ENCODE results near the gene TERF2IP. TPM values are rescaled to one million over a fixed set of nuclear protein-coding genes. Genes with fewer than 3 reads are reported as not detected.

TERF2IP gene
- total RNA-seq, 1 donor from 2014 or later = 34.9 TPM

DNA sequence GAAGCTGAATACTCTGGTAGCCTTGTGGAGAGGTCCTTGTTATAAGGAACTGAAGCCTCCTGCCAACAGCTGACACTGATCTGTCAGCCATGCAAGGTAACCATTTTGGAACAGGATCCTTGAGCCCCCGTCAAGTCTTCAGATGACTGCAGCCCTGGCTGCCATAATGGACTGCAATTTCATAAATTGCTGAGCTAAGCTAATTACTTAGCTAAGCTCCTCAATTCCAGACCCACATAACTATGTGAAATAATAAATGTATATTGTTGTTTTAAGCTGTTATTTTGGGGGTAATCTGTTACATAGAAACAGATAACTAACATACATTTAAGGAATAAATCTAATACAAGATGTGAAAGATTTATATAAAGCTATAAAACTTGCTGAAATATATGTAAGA, 41.1 kb upstream of the TERF2IP start:
- H3K27ac ChIP-seq = no peak overlapping the region
- H3K36me3 ChIP-seq = peaks cover 21% of the 10 kb centered on the region
- Mint-ChIP-seq H3K27ac (no peak overlapping the region), H3K4me1 (no peaks in the 10 kb centered on the region), H3K36me3 (peaks cover 33% of the 10 kb centered on the region), H3K27me3 (ENCODE audit: insufficient read depth, low read depth) (no peaks in the 10 kb centered on the region), H3K4me3 (no peak overlapping the region), H3K9me3 (peaks cover 2% of the 10 kb centered on the region)
- TF ChIP-seq EZH2 (IDR thresholded peaks at IDR 0.05) (no peak), EZH2phosphoT487 (IDR thresholded peaks at IDR 0.05) (no peak)
- TF ChIP-seq, protein P1, sequence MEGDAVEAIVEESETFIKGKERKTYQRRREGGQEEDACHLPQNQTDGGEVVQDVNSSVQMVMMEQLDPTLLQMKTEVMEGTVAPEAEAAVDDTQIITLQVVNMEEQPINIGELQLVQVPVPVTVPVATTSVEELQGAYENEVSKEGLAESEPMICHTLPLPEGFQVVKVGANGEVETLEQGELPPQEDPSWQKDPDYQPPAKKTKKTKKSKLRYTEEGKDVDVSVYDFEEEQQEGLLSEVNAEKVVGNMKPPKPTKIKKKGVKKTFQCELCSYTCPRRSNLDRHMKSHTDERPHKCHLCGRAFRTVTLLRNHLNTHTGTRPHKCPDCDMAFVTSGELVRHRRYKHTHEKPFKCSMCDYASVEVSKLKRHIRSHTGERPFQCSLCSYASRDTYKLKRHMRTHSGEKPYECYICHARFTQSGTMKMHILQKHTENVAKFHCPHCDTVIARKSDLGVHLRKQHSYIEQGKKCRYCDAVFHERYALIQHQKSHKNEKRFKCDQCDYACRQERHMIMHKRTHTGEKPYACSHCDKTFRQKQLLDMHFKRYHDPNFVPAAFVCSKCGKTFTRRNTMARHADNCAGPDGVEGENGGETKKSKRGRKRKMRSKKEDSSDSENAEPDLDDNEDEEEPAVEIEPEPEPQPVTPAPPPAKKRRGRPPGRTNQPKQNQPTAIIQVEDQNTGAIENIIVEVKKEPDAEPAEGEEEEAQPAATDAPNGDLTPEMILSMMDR (IDR thresholded peaks at IDR 0.05) = no peak
- H4K20me1 ChIP-seq (ENCODE audit: low read depth) = no peaks in the 10 kb centered on the region
- no peak overlapping the region for H3K9ac ChIP-seq
- no peak overlapping the region for H3K4me2 ChIP-seq
- H3F3A ChIP-seq (ENCODE audit: low read depth) = no peaks in the 10 kb centered on the region
- DNase-seq (ENCODE audit: low spot score) = no peak
- H2AFZ ChIP-seq (replicated peaks) = no peak overlapping the region
- no peaks in the 10 kb centered on the region for H3K79me2 ChIP-seq (ENCODE audit: low read depth)
- H3K9me3 ChIP-seq (ENCODE audit: low read depth) = no peaks in the 10 kb centered on the region
- no peaks in the 10 kb centered on the region for H3K27me3 ChIP-seq
- no peaks in the 10 kb centered on the region for H3K4me1 ChIP-seq
- no peak overlapping the region for H3K4me3 ChIP-seq

DNA sequence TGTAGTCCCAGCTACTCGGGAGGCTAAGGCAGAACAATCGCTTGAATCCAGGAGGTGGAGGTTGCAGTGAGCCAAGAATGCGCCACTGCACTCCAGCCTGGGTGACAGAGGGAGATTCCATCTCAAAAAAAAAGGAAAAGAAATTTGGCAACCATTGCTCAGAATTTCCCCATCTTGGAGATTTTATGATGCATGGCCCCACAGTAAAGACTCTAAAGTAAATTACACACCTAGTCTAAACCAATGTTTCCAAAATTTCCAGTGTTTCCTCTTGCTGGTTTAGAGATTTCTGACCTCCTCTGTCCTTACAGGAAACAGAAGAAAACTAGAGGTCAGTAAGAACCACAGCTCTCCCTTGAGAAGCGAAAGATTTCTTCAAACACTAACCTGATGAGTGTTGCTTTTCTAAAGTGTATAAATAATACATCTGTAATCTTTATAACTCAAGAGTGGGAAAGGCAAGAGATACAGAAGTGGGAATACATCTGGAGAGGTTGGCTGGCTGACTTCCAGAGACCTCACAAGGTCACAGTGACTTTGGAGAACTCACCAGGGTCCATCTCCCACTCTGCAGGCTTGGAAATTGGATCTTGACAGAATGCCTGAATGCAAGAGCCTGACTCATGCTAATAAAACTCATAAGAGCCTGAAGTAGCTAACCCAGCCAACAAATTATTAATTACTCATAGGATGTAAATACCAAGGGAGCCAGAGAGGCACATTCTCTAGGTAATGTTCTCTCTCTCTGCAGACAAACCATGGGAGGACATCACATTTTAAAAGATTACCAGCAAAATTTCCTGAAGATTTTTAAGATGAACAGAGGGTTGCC, 33.3 kb upstream of the TERF2IP start:
- no peaks in the 10 kb centered on the region for H3K9me3 Mint-ChIP-seq
- peaks cover 24% of the 10 kb centered on the region for H3K36me3 Mint-ChIP-seq
- H3K27ac ChIP-seq = no peak overlapping the region
- no peak overlapping the region for H3K27ac Mint-ChIP-seq
- no peaks in the 10 kb centered on the region for H3K79me2 ChIP-seq (ENCODE audit: low read depth)
- no peaks in the 10 kb centered on the region for H3K4me1 ChIP-seq
- H3K27me3 ChIP-seq = no peaks in the 10 kb centered on the region
- H3K9ac ChIP-seq = no peak overlapping the region
- H3K4me1 Mint-ChIP-seq = no peaks in the 10 kb centered on the region
- DNase-seq (ENCODE audit: low spot score) = no peak
- H4K20me1 ChIP-seq (ENCODE audit: low read depth) = no peaks in the 10 kb centered on the region
- no peaks in the 10 kb centered on the region for H3K36me3 ChIP-seq
- TF ChIP-seq EZH2 (IDR thresholded peaks at IDR 0.05) = no peak
- TF ChIP-seq, protein P1 (IDR thresholded peaks at IDR 0.05) = no peak
- no peak for TF ChIP-seq EZH2phosphoT487 (IDR thresholded peaks at IDR 0.05)
- no peaks in the 10 kb centered on the region for H3K27me3 Mint-ChIP-seq (ENCODE audit: insufficient read depth, low read depth)
- no peak overlapping the region for H2AFZ ChIP-seq (replicated peaks)
- no peak overlapping the region for H3K4me2 ChIP-seq
- no peak overlapping the region for H3K4me3 ChIP-seq
- H3K4me3 Mint-ChIP-seq = no peak overlapping the region
- H3K9me3 ChIP-seq (ENCODE audit: low read depth) = no peaks in the 10 kb centered on the region
- H3F3A ChIP-seq (ENCODE audit: low read depth) = no peaks in the 10 kb centered on the region

DNA sequence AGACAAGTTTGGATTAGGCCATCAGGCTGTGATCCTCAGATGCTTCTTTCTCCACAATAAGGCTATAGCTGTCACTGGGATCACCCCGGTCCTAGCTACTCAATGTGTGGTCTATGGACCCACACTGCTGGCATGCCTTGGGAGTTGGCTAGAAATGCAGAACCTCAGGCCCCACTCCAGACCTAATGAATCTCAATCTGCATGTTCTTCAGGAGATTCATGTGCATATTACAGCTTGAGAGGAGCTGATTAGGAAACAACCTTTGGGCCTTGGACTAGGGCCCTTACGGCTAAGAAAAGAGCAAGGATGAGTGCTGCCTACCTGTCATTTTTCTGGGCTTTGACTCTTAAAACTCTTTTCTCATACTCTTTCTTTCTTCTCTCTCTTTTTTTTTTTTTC, 32.0 kb upstream of the TERF2IP start:
- no peak overlapping the region for H3K4me3 ChIP-seq
- H3F3A ChIP-seq (ENCODE audit: low read depth) = no peaks in the 10 kb centered on the region
- no peak overlapping the region for H2AFZ ChIP-seq (replicated peaks)
- peaks cover 28% of the 10 kb centered on the region for H3K36me3 Mint-ChIP-seq
- no peak for DNase-seq (ENCODE audit: low spot score)
- H3K36me3 ChIP-seq = no peaks in the 10 kb centered on the region
- H3K27ac Mint-ChIP-seq = no peak overlapping the region
- no peaks in the 10 kb centered on the region for H3K79me2 ChIP-seq (ENCODE audit: low read depth)
- TF ChIP-seq, protein P1 (IDR thresholded peaks at IDR 0.05) = no peak
- TF ChIP-seq EZH2phosphoT487 (IDR thresholded peaks at IDR 0.05) (no peak), EZH2 (IDR thresholded peaks at IDR 0.05) (no peak)
- no peaks in the 10 kb centered on the region for H3K27me3 Mint-ChIP-seq (ENCODE audit: insufficient read depth, low read depth)
- no peaks in the 10 kb centered on the region for H3K9me3 ChIP-seq (ENCODE audit: low read depth)
- H3K4me3 Mint-ChIP-seq = no peak overlapping the region
- H3K27ac ChIP-seq = no peak overlapping the region
- H3K9ac ChIP-seq = no peak overlapping the region
- H3K9me3 Mint-ChIP-seq = no peaks in the 10 kb centered on the region
- no peaks in the 10 kb centered on the region for H4K20me1 ChIP-seq (ENCODE audit: low read depth)
- H3K4me1 ChIP-seq = no peaks in the 10 kb centered on the region
- no peaks in the 10 kb centered on the region for H3K27me3 ChIP-seq
- H3K4me2 ChIP-seq = no peak overlapping the region
- peaks cover 1% of the 10 kb centered on the region for H3K4me1 Mint-ChIP-seq

Measured in neural progenitor cell (in vitro differentiated cells).